OCI-LY1 (cell line): ENCODE data around the gene CCDC85C.

Experiments
- H2AFZ ChIP-seq: fragments of 200-600 bp; sonication (generic), shearing (Covaris generic); 2 replicates; pipeline ENCODE4 v1.6.0; 2014; ENCODE audit warnings: antibody characterized with exemption, mild to moderate bottlenecking, low read length
- H3F3A ChIP-seq: fragments of 200-600 bp; sonication (generic), shearing (Covaris generic); 2 replicates; pipeline ENCODE4 v1.6.0; 2014; ENCODE audit warnings: mild to moderate bottlenecking, antibody characterized with exemption, low read length, moderate library complexity; ENCODE audit not compliant: insufficient read depth
- H3K27ac ChIP-seq: fragments of 200-600 bp; sonication (generic); 2 replicates; pipeline ENCODE4 v1.5.1; 2014; ENCODE audit warnings: low read length, mixed run types, mild to moderate bottlenecking, low read depth; ENCODE audit not compliant: poor library complexity, severe bottlenecking
- H3K27me3 ChIP-seq: fragments of 200-600 bp; sonication (generic); 2 replicates; pipeline ENCODE4 v1.6.0; 2014; ENCODE audit warnings: antibody characterized with exemption, mild to moderate bottlenecking, low read length, moderate library complexity; ENCODE audit not compliant: insufficient read depth
- H3K36me3 ChIP-seq: fragments of 200-600 bp; sonication (generic); 2 replicates; pipeline ENCODE4 v1.6.1; 2014; ENCODE audit warnings: mild to moderate bottlenecking, antibody characterized with exemption, low read length, moderate library complexity, mixed read lengths; ENCODE audit not compliant: insufficient read depth
- H3K4me1 ChIP-seq: fragments of 200-600 bp; sonication (generic); 2 replicates; pipeline ENCODE4 v1.5.1; 2014; ENCODE audit warnings: mild to moderate bottlenecking, low read length, moderate library complexity; ENCODE audit not compliant: insufficient read depth, severe bottlenecking
- H3K4me2 ChIP-seq: fragments of 200-600 bp; sonication (generic), shearing (Covaris generic); 2 replicates; pipeline ENCODE4 v1.6.1; 2014; ENCODE audit warnings: low read length
- H3K4me3 ChIP-seq: fragments of 200-600 bp; sonication (generic); 2 replicates; pipeline ENCODE4 v1.5.1; 2014; ENCODE audit warnings: low read length, low read depth, mild to moderate bottlenecking, mixed read lengths; ENCODE audit not compliant: poor library complexity, severe bottlenecking
- H3K79me2 ChIP-seq: fragments of 200-600 bp; shearing (Covaris generic); 2 replicates; pipeline ENCODE4 v1.6.1; 2016; ENCODE audit warnings: mixed run types, low read length, mixed read lengths; ENCODE audit not compliant: insufficient read depth
- H3K9ac ChIP-seq: fragments of 200-600 bp; sonication (generic), shearing (Covaris generic); 2 replicates; pipeline ENCODE4 v1.6.1; 2014; ENCODE audit warnings: mild to moderate bottlenecking, low read length, mixed read lengths
- H3K9me2 ChIP-seq: fragments of 200-600 bp; sonication (generic), shearing (Covaris generic); 2 replicates; pipeline ENCODE4 v1.6.1; 2014; ENCODE audit warnings: low read depth, mild to moderate bottlenecking, low read length, mixed read lengths
- H3K9me3 ChIP-seq: fragments of 200-600 bp; shearing (Covaris generic); 2 replicates; pipeline ENCODE4 v1.6.1; 2014; ENCODE audit warnings: low read length, mixed read lengths
- H4K20me1 ChIP-seq: fragments of 200-600 bp; sonication (generic), shearing (Covaris generic); 2 replicates; pipeline ENCODE4 v1.6.0; 2016; ENCODE audit warnings: mild to moderate bottlenecking, low read length; ENCODE audit not compliant: insufficient read depth
- CTCF ChIP-seq: fragments of 200-600 bp; sonication (generic), shearing (Covaris generic); IDR thresholded peaks from 2 replicates; pipeline ENCODE4 v1.5.1; 2017; ENCODE audit warnings: mild to moderate bottlenecking, antibody characterized with exemption, low read length, moderate library complexity, mixed read lengths
- EZH2 ChIP-seq: fragments of 200-600 bp; sonication (generic), shearing (Covaris generic); IDR thresholded peaks from 2 replicates; pipeline ENCODE4 v1.8.0; 2017; ENCODE audit warnings: borderline replicate concordance, mixed run types, mild to moderate bottlenecking, antibody characterized with exemption, low read length, moderate library complexity, mixed read lengths

Gene CCDC85C

GRCh38 chr14:99459481-99460100, 144.4 kb downstream of the CCDC85C start:
- Histone ChIP-seq H3K9me2 (no peaks in the 10 kb centered on the region), H4K20me1 (no peaks in the 10 kb centered on the region), H3K4me2 (no peak overlapping the region), H3K27me3 (no peaks in the 10 kb centered on the region), H2AFZ (no peak overlapping the region), H3K4me3 (no peak overlapping the region), H3K4me1 (no peaks in the 10 kb centered on the region), H3K36me3 (peaks cover 59% of the 10 kb centered on the region), H3F3A (no peaks in the 10 kb centered on the region), H3K79me2 (no peaks in the 10 kb centered on the region), H3K9ac (no peak overlapping the region), H3K9me3 (no peaks in the 10 kb centered on the region), H3K27ac (no peak overlapping the region)
- no peak for TF ChIP-seq CTCF
- TF ChIP-seq EZH2 = no peak

GRCh38 chr14:99454246-99454645, 149.8 kb downstream of the CCDC85C start:
- Histone ChIP-seq H2AFZ (no peak overlapping the region), H3K79me2 (no peaks in the 10 kb centered on the region), H3K27me3 (no peaks in the 10 kb centered on the region), H3K4me2 (no peak overlapping the region), H3K9me3 (no peaks in the 10 kb centered on the region), H3K4me1 (no peaks in the 10 kb centered on the region), H3K9me2 (no peaks in the 10 kb centered on the region), H3K36me3 (peaks cover 39% of the 10 kb centered on the region), H3K9ac (no peak overlapping the region), H3K27ac (no peak overlapping the region), H3K4me3 (no peak overlapping the region), H4K20me1 (no peaks in the 10 kb centered on the region), H3F3A (no peaks in the 10 kb centered on the region)
- no peak for TF ChIP-seq EZH2
- no peak for TF ChIP-seq CTCF

DNA sequence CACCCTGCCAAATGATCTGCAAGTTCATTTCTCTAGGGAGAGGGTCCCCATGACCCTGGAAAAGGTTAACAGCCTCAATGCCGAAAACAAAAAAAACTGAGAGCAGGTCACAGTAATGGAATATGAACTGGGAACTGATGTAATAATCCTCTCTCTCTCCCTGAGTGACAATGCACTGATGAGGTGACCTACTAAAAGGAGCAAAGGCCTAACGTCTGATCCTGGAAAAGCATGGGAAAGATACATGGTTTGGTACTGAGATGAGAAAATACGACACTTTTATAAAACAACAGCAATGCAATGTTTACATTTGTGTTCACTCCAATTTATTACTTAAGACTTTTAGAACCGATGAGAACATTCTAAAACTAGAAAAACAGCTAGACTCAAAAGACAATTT, 151.0 kb downstream of the CCDC85C start:
- peaks cover 42% of the 10 kb centered on the region for H3K36me3 ChIP-seq
- H3K4me3 ChIP-seq = no peak overlapping the region
- H3K4me1 ChIP-seq = no peaks in the 10 kb centered on the region
- no peaks in the 10 kb centered on the region for H3K27me3 ChIP-seq
- no peaks in the 10 kb centered on the region for H3F3A ChIP-seq
- H3K27ac ChIP-seq = no peak overlapping the region
- no peak overlapping the region for H3K4me2 ChIP-seq
- H3K9me3 ChIP-seq = no peaks in the 10 kb centered on the region
- H2AFZ ChIP-seq = no peak overlapping the region
- TF ChIP-seq CTCF (no peak), EZH2 (no peak)
- no peaks in the 10 kb centered on the region for H3K9me2 ChIP-seq
- H4K20me1 ChIP-seq = no peaks in the 10 kb centered on the region
- no peaks in the 10 kb centered on the region for H3K79me2 ChIP-seq
- H3K9ac ChIP-seq = no peak overlapping the region
